CD1c-positive myeloid dendritic cell (primary cell): ENCODE data around the gene TXNDC2.

Experiments
- DNase-seq: peaks from one replicate; pipeline ENCODE4 v3.0.0-alpha.2; 2016; ENCODE audit errors: extremely low spot score

Gene TXNDC2

DNA sequence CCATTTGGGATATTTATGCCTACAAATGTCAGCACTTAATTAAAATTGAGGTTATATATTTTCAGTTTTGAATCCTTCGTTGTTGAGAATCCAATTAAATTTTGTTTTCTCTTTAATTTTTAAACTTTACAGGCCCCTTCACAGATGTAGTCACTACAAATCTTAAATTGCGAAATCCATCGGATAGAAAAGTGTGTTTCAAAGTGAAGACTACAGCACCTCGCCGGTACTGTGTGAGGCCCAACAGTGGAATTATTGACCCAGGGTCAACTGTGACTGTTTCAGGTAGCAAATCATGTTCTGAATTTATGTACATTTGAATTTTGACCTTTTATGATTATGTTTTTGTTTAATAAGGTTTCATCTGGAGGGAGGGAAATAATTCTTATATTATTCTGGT lies 45.9 kb downstream of the TXNDC2 start:
- DNase-seq, result no peak

DNA sequence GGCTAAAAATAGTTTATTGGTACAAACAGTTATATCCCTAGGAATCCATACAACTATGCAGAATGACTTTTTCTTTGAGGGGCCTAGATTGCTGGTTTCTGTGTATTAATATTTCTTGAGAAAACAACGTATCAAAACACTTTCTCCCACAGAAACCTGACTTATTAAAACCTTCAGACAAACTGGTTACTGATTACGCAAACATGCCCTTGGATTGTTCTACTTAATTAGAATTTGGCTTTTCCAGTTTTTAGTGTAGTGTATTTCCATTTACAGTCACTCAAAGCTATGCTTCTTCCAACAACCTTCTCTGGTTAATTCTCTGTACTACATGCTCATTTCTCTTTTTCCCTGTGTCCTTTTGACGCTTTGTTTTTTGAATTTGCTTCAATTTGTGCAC lies 48.1 kb downstream of the TXNDC2 start:
- DNase-seq, result no peak

DNA sequence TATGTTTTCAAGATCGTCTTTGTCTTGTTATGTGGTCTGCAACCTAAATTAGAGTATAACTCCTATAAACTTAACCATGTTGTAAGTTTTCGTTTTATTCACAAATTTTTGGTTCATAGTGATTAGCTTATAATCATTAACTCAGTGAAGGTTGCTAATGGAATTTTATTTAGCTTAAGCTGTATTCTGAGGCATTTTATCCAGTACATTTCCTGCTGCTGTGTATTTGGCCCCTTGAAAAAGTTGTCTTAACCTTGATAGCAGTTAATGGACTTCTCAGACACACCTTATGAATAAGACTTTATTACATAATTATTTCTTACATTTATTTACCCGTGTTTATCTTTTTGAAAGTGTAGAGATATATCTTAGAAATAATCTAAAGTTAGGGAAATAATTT lies 48.5 kb downstream of the TXNDC2 start:
- DNase-seq, result no peak
